OCI-LY7 (cell line): ENCODE data around the gene GNPTG. TPM values are rescaled to one million over a fixed set of nuclear protein-coding genes. Genes with fewer than 3 reads are reported as not detected.
A peak's percentile ranks its signal among the peaks of the same experiment; 100 is the strongest.

Source experiments
- BruUV-seq: library from RNA; stranded (reverse); fragments of 400-500 nt; replicated peaks from 2 replicates; lab custom pipeline; 2021; lab: Mats Ljungman, UMichigan
- CTCF ChIA-PET: fragments of 300-600 bp; sonication (Branson Sonifier 250); formaldehyde crosslinking; loops from one replicate; lab custom pipeline; 2022; ENCODE audit warnings: antibody characterized with exemption; ENCODE audit not compliant: unreplicated experiment; lab: Charles Lee
- POLR2A ChIA-PET: fragments of 300-600 bp; sonication (Branson Sonifier 250); formaldehyde crosslinking; loops from one replicate; lab custom pipeline; 2022; ENCODE audit warnings: antibody characterized with exemption; lab: Charles Lee
- DNase-seq: peaks from one replicate; pipeline ENCODE4 v3.0.0-alpha.2; 2015; ENCODE audit warnings: low spot score
- H2AFZ ChIP-seq: fragments of 200-600 bp; sonication (generic), shearing (Covaris generic); 2 replicates; pipeline ENCODE4 v1.6.1; 2014; ENCODE audit warnings: mild to moderate bottlenecking, antibody characterized with exemption, low read length, moderate library complexity
- H3K27ac ChIP-seq: fragments of 200-600 bp; sonication (generic); 2 replicates; pipeline ENCODE4 v1.5.1; 2014; ENCODE audit warnings: mixed run types, low read depth, mild to moderate bottlenecking, moderate library complexity, low read length, inconsistent platforms; ENCODE audit not compliant: poor library complexity, severe bottlenecking
- H3K36me3 ChIP-seq: fragments of 200-600 bp; sonication (generic); 2 replicates; pipeline ENCODE4 v1.6.1; 2014; ENCODE audit warnings: mild to moderate bottlenecking, antibody characterized with exemption, low read length, moderate library complexity, mixed read lengths; ENCODE audit not compliant: insufficient read depth
- H3K4me1 ChIP-seq: fragments of 200-600 bp; sonication (generic); 2 replicates; pipeline ENCODE4 v1.5.1; 2014; ENCODE audit warnings: mild to moderate bottlenecking, low read length; ENCODE audit not compliant: insufficient read depth, poor library complexity, severe bottlenecking
- H3K4me2 ChIP-seq: fragments of 200-600 bp; sonication (generic); 2 replicates; pipeline ENCODE4 v1.6.1; 2014; ENCODE audit warnings: mild to moderate bottlenecking, low read length
- H3K4me3 ChIP-seq: fragments of 200-600 bp; sonication (generic); 2 replicates; pipeline ENCODE4 v1.5.1; 2014; ENCODE audit warnings: mild to moderate bottlenecking, low read depth, low read length; ENCODE audit not compliant: poor library complexity, severe bottlenecking
- H3K79me2 ChIP-seq: fragments of 200-600 bp; sonication (generic); 2 replicates; pipeline ENCODE4 v1.6.1; 2016; ENCODE audit warnings: low read depth, mild to moderate bottlenecking, low read length, moderate library complexity, mixed read lengths; ENCODE audit not compliant: insufficient read depth
- H3K9me2 ChIP-seq: fragments of 200-600 bp; sonication (generic); 2 replicates; pipeline ENCODE4 v1.6.1; 2016; ENCODE audit warnings: mild to moderate bottlenecking, low read length, mixed read lengths; ENCODE audit not compliant: insufficient read depth
- H3K9me3 ChIP-seq: fragments of 200-600 bp; sonication (generic); 2 replicates; pipeline ENCODE4 v1.6.1; 2014; ENCODE audit warnings: mild to moderate bottlenecking, mixed run types, low read length, mixed read lengths
- H4K20me1 ChIP-seq: fragments of 200-600 bp; sonication (generic); 2 replicates; pipeline ENCODE4 v1.6.1; 2014; ENCODE audit warnings: mild to moderate bottlenecking, antibody characterized with exemption, low read length, moderate library complexity, mixed read lengths; ENCODE audit not compliant: insufficient read depth
- EZH2phosphoT487 ChIP-seq: fragments of 200-600 bp; sonication (generic); IDR thresholded peaks from 2 replicates; pipeline ENCODE4 v1.6.1; 2018; ENCODE audit warnings: low read depth, borderline replicate concordance, mild to moderate bottlenecking, mixed run types, antibody characterized with exemption, low read length, moderate library complexity, mixed read lengths
- intact Hi-C: fragments of 100-400 bp; cut with micrococcal nuclease; formaldehyde crosslinking; loops from one replicate; pipeline ENCODE4 v1.10.0; 2022; ENCODE audit not compliant: unreplicated experiment
- total RNA-seq, 2 experiments: library from RNA; depleted of rRNA in 1 of 2; stranded (reverse); fragments of >200 nt in 1 of 2; shearing (Covaris generic) in 1 of 2; gene quantifications; 2 replicates each; pipeline ENCODE4 v1.2.3, GENCODE V29; 2014 to 2022
- TF ChIP-seq, protein P1 (sequence below): fragments of 200-600 bp; sonication (generic); conservative IDR thresholded peaks from 2 replicates; pipeline ENCODE4 v1.5.1; 2014; ENCODE audit warnings: mild to moderate bottlenecking, antibody characterized with exemption, low read length, moderate library complexity, mixed read lengths

The GNPTG gene
- total RNA-seq, 2 experiments from 2014 or later = 21.3 to 24.1 TPM

DNA sequence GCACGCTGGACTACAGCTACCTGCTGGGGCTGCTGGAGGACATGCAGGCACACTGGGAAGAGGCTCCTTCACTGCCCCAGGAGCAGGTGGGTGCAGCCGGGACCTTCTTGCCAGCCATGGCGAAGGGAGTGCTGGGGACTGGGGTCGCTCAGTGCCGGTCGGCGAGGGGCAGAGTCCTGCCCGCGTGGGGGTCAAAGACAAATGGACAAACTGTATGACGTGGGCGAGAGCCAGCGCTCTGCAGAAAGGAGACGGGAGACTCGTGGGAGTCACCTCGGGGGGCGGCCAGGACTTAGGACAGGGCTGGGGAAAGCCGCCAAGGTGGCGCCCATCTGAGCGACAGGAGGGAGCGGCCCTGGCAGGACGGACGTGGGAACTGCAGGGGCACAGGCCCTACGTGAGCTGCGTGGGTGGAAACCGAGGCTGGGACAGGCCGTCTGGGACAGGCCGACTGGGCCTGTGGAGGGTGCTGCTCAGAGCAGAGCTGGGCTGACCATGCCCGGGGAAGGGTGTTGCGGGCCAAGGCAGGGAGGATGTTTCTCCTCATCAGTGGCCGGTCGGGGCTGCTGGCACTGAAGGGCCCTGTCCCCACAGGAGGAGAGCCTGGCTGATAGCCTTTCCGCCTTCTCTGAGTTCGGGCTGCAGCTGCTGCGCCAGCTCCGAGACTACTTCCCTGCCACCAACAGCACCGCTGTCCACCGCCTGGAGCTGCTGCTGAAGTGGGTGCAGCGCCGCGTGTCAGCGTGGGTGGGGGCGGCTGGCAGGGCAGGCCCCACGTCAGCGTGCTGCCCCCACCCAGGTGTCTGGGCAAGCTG lies 8.1 kb upstream of the GNPTG start:
- intact Hi-C loops = no loop called here
- no peak overlapping the region for H2AFZ ChIP-seq
- TF ChIP-seq, protein P1, sequence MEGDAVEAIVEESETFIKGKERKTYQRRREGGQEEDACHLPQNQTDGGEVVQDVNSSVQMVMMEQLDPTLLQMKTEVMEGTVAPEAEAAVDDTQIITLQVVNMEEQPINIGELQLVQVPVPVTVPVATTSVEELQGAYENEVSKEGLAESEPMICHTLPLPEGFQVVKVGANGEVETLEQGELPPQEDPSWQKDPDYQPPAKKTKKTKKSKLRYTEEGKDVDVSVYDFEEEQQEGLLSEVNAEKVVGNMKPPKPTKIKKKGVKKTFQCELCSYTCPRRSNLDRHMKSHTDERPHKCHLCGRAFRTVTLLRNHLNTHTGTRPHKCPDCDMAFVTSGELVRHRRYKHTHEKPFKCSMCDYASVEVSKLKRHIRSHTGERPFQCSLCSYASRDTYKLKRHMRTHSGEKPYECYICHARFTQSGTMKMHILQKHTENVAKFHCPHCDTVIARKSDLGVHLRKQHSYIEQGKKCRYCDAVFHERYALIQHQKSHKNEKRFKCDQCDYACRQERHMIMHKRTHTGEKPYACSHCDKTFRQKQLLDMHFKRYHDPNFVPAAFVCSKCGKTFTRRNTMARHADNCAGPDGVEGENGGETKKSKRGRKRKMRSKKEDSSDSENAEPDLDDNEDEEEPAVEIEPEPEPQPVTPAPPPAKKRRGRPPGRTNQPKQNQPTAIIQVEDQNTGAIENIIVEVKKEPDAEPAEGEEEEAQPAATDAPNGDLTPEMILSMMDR = no peak
- TF ChIP-seq EZH2phosphoT487 = no peak
- peaks cover 6% of the 10 kb centered on the region; the same call in 1 of the 2 replicates for H3K36me3 ChIP-seq
- ChIA-PET POLR2A (no interaction called here), CTCF (interaction anchor here (1.1 kb wide), 1 partner anchor 11 kb away, joined by 5 read pairs; no protein-coding TSS in a partner anchor)
- no TSS peak for BruUV-seq
- H3K79me2 ChIP-seq = no peaks in the 10 kb centered on the region
- H4K20me1 ChIP-seq = no peaks in the 10 kb centered on the region
- H3K9me3 ChIP-seq = no peaks in the 10 kb centered on the region
- peak overlapping the region; percentile 52; the same call in 1 of the 2 replicates for H3K4me2 ChIP-seq
- H3K9me2 ChIP-seq = no peaks in the 10 kb centered on the region
- peaks cover 18% of the 10 kb centered on the region for H3K4me1 ChIP-seq
- H3K27ac ChIP-seq = no peak overlapping the region
- no peak for DNase-seq
- H3K4me3 ChIP-seq = no peak overlapping the region

DNA sequence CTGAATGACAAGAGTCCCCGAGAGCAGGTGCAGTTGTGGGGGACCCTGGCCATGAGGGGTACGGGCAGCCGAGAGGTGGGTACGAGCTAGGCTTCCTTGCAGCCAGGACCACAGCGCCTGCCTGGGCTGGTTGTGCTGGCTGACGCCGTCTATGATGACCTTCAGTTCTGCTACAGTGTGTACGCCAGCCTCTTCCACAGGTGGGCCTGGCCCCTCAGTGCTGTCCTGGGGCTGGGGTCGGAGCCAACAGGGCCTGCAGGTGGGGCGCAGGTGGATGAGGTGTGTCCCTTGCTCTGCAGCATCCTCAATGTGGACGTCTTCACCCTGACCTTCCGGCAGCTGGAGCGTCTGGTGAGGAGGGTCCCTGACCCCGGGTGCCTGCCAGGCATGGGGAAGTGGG lies 7.2 kb upstream of the GNPTG start:
- no peak overlapping the region for H3K4me2 ChIP-seq
- H3K4me3 ChIP-seq = no peak overlapping the region
- H3K79me2 ChIP-seq = no peaks in the 10 kb centered on the region
- no peak overlapping the region for H2AFZ ChIP-seq
- H3K36me3 ChIP-seq = peaks cover 12% of the 10 kb centered on the region; the same call in 1 of the 2 replicates
- H3K27ac ChIP-seq = no peak overlapping the region
- TF ChIP-seq, protein P1 = no peak
- CTCF ChIA-PET = no interaction called here
- H4K20me1 ChIP-seq = no peaks in the 10 kb centered on the region
- DNase-seq = no peak
- intact Hi-C loops = no loop called here
- POLR2A ChIA-PET = no interaction called here
- no peaks in the 10 kb centered on the region for H3K9me3 ChIP-seq
- H3K4me1 ChIP-seq = peaks cover 18% of the 10 kb centered on the region
- no peaks in the 10 kb centered on the region for H3K9me2 ChIP-seq
- no TSS peak for BruUV-seq

DNA sequence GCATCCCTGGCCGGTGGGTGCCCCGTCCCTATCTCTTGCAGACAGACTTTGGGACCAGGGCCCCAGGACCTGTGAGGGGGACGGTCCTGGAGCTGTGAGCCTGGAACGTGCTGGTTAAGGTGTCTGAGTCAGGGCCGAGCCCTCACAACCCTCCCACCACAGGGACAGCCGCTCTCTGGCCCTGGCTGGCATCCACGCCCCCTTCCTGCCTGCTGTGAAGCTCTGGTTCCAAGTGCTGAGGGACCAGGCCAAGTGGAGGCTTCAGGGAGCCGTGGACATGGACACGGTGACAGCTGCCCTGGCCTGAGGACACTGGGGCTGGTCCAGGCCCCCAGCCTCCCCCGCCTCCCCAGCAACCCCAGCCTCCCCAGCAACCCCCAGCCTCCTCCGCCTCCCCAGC lies 6.6 kb upstream of the GNPTG start:
- intact Hi-C loops = no loop called here
- no TSS peak for BruUV-seq
- H3K79me2 ChIP-seq = no peaks in the 10 kb centered on the region
- no peaks in the 10 kb centered on the region for H4K20me1 ChIP-seq
- no peak overlapping the region for H3K4me2 ChIP-seq
- peaks cover 18% of the 10 kb centered on the region for H3K4me1 ChIP-seq
- H3K4me3 ChIP-seq = no peak overlapping the region
- ChIA-PET CTCF (no interaction called here), POLR2A (no interaction called here)
- H3K9me3 ChIP-seq = no peaks in the 10 kb centered on the region
- no peak overlapping the region for H2AFZ ChIP-seq
- no peak for DNase-seq
- TF ChIP-seq, protein P1 = no peak
- TF ChIP-seq EZH2phosphoT487 = no peak
- H3K36me3 ChIP-seq = peaks cover 14% of the 10 kb centered on the region; the same call in 1 of the 2 replicates
- no peak overlapping the region for H3K27ac ChIP-seq
- H3K9me2 ChIP-seq = no peaks in the 10 kb centered on the region
